GM10248 (cell line): ENCODE data around the gene NAA80.

Experiments
- CTCF ChIA-PET: fragments of 300-600 bp; sonication (Branson Sonifier 250); formaldehyde crosslinking; extraction: SDS; loops from one replicate; lab custom pipeline; 2021; ENCODE audit warnings: antibody characterized with exemption; lab: Yijun Ruan, JAX
- POLR2A ChIA-PET: fragments of 350-650 bp; sonication (Branson Sonifier 250); formaldehyde crosslinking; extraction: SDS; loops from one replicate; lab custom pipeline; 2020; ENCODE audit warnings: antibody characterized with exemption; lab: Yijun Ruan, JAX
- DNase-seq: peaks from one replicate; pipeline ENCODE4 v3.0.0; 2012; ENCODE audit errors: extremely low spot score
- TF ChIP-seq, protein P1 (sequence below): IDR thresholded peaks from 2 replicates; pipeline ENCODE4 v1.5.1; 2012; ENCODE audit warnings: mild to moderate bottlenecking, low read depth; ENCODE audit errors: extremely low read depth, missing control alignments, control extremely low read depth

The NAA80 gene

DNA sequence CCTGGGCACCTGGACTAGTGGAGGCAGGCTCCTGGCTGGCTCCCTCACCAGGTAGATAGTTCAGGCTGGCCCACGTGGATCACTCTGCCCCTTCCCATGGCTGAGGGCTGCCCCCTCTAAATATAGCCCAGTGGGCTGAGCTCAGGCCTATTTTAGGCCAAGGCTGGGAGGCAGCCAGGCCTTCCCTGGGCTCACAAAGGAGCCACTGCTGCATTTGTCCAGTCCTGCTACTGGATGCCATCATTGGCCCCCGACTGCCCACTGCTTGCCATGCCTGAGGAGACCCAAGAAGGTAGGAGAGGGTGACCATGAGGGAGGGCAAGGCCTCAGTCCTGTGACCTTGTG, 20.4 kb downstream of the NAA80 start, which contains the start of gene LSMEM2:
TSS of gene LSMEM2 (plus strand) at position 208 of the 345 bp plus-strand sequence. CDS start at position 235, 27 bp downstream.
- CTCF ChIA-PET = interaction anchor here (1.1 to 2.3 kb wide), 8 partner anchors 10 to 157 kb away, joined by 3 to 8 read pairs (median 4); partner anchors contain the start of gene IFRD2
- POLR2A ChIA-PET = no interaction called here
- no peak for DNase-seq
- TF ChIP-seq, protein P1, sequence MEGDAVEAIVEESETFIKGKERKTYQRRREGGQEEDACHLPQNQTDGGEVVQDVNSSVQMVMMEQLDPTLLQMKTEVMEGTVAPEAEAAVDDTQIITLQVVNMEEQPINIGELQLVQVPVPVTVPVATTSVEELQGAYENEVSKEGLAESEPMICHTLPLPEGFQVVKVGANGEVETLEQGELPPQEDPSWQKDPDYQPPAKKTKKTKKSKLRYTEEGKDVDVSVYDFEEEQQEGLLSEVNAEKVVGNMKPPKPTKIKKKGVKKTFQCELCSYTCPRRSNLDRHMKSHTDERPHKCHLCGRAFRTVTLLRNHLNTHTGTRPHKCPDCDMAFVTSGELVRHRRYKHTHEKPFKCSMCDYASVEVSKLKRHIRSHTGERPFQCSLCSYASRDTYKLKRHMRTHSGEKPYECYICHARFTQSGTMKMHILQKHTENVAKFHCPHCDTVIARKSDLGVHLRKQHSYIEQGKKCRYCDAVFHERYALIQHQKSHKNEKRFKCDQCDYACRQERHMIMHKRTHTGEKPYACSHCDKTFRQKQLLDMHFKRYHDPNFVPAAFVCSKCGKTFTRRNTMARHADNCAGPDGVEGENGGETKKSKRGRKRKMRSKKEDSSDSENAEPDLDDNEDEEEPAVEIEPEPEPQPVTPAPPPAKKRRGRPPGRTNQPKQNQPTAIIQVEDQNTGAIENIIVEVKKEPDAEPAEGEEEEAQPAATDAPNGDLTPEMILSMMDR = no peak

DNA sequence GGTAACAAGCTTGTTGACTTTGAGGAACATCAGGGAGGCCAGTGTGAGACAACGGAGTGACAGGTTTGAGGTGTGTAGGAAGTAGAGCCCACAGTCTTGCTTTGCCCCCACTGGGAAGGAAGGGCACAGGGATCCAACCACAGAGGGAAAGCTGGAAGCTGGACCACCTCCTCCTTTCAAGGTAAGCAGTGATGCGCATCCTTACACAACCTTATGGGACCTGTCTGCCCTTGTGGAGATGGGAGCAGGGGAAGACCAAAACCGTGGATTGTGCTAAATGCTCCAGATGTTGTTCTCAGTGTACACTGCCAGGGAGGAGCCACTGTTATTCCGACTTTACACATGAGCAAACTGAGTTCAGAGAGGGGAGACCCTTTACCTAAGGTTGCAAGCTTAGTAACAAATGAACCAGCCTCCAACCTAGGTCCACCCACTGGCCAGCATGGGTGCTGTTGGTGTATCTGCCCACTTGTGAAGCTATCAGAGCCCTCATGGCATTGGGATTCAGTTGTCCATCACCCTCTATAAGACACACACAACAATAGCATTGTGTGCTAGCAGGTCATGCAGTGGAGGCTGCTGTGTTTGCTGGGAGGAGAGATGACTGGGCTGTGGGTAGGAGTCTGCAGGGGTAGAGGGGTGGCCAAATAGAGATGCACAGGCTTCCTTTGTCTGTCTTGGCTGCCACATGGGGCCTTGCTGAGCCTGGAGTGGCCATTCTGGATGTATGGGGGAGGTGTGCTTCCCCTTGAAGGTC, 20.9 kb downstream of the NAA80 start:
- ChIA-PET CTCF (interaction anchor here (0.8 to 1.7 kb wide), 7 partner anchors 11 to 156 kb away, joined by 3 to 8 read pairs (median 3); partner anchors contain the start of gene IFRD2), POLR2A (no interaction called here)
- TF ChIP-seq, protein P1 = no peak
- DNase-seq = no peak

GRCh38 chr3:50276762-50277101, 22.5 kb downstream of the NAA80 start:
- TF ChIP-seq, protein P1 = no peak
- ChIA-PET POLR2A (no interaction called here), CTCF (no interaction called here)
- no peak for DNase-seq

- ChIA-PET CTCF (no interaction called here), POLR2A (no interaction called here)
- TF ChIP-seq, protein P1 = no peak
- no peak for DNase-seq
Observed at GRCh38 chr3:50275996-50276761, 23.0 kb downstream of the NAA80 start.

- POLR2A ChIA-PET = no interaction called here
- TF ChIP-seq, protein P1 = no peak
- no peak for DNase-seq
- CTCF ChIA-PET = interaction anchor here (0.7 to 2.5 kb wide), 22 partner anchors 9 to 267 kb away, joined by 3 to 18 read pairs (median 4); partner anchors contain the start of genes GNAI2, IFRD2 and TUSC2
Observed at GRCh38 chr3:50275141-50275995, 23.8 kb downstream of the NAA80 start.
